Panc1 (cell line): Measurements from ENCODE around the gene DFFB.

Source experiments
- CTCF ChIP-seq: fragments of 450-650 bp; IDR thresholded peaks from 2 replicates; pipeline ENCODE4 v1.5.1; 2017; ENCODE audit warnings: mild to moderate bottlenecking
- POLR2AphosphoS5 ChIP-seq: IDR thresholded peaks from 2 replicates; pipeline ENCODE4 v1.6.1; 2012; ENCODE audit warnings: mild to moderate bottlenecking, low read depth, low read length, moderate library complexity
- REST ChIP-seq, 2 experiments: IDR thresholded peaks; 2 replicates each; pipeline ENCODE4 v1.6.1; 2011 to 2012; ENCODE audit warnings: low read depth in 2 of 2, control low read depth in 1 of 2, low read length in 1 of 2, mild to moderate bottlenecking in 1 of 2, moderate library complexity in 1 of 2; ENCODE audit not compliant: insufficient read depth in 1 of 2
- SIN3A ChIP-seq: IDR thresholded peaks from 2 replicates; pipeline ENCODE4 v1.6.1; 2012; ENCODE audit warnings: low read depth, mild to moderate bottlenecking, low read length, moderate library complexity, borderline replicate concordance; ENCODE audit not compliant: insufficient read depth
- TCF7L2 ChIP-seq: IDR thresholded peaks from 2 replicates; pipeline ENCODE4 v1.6.1; 2011; ENCODE audit warnings: mild to moderate bottlenecking, low read depth, low read length, inconsistent platforms

- no peak for TF ChIP-seq CTCF
- TF ChIP-seq POLR2AphosphoS5 = no peak
- TF ChIP-seq REST (IDR thresholded peaks at IDR 0.05; ENCODE audit: insufficient read depth in 1 of 2, low read depth in 2 of 2, low read length in 1 of 2) = no peak
- no peak for TF ChIP-seq TCF7L2
- TF ChIP-seq SIN3A = no peak
These were observed 38.7 kb downstream of the DFFB start for GRCh38 chr1:3895951-3896325.
